Measurements from ENCODE around the gene PC.

PC gene

GRCh38 chr11:66874232-66874631, 84.0 kb downstream of the PC start:
- no peak for ATAC-seq
- TF ChIP-seq GLIS3 (CRISPR knock-in tag; IDR thresholded peaks at IDR 0.05) = no peak
- no peak for TF ChIP-seq ZNF8 (CRISPR knock-in tag; IDR thresholded peaks at IDR 0.05)
- no peak for TF ChIP-seq POU6F1 (CRISPR knock-in tag; IDR thresholded peaks at IDR 0.05; ENCODE audit: borderline replicate concordance, low read depth)
- no peak for TF ChIP-seq ISL1 (CRISPR knock-in tag; IDR thresholded peaks at IDR 0.05)
- no peak for TF ChIP-seq ZNF565 (CRISPR knock-in tag; conservative IDR thresholded peaks at IDR 0.05; ENCODE audit: low read depth)
- no peak for TF ChIP-seq TCF4 (CRISPR knock-in tag; IDR thresholded peaks at IDR 0.05; ENCODE audit: borderline replicate concordance)

GRCh38 chr11:66871521-66871901, 86.7 kb downstream of the PC start:
- no peak for ATAC-seq
- TF ChIP-seq TCF4 (CRISPR knock-in tag; IDR thresholded peaks at IDR 0.05; ENCODE audit: borderline replicate concordance) (no peak), GLIS3 (CRISPR knock-in tag; IDR thresholded peaks at IDR 0.05) (no peak), TOX (CRISPR knock-in tag; IDR thresholded peaks at IDR 0.05; ENCODE audit: borderline replicate concordance) (no peak), CSRNP3 (CRISPR knock-in tag; IDR thresholded peaks at IDR 0.05) (no peak), ISL1 (CRISPR knock-in tag; IDR thresholded peaks at IDR 0.05) (no peak), ESRRG (CRISPR knock-in tag; IDR thresholded peaks at IDR 0.05) (no peak), ZFP30 (CRISPR knock-in tag; IDR thresholded peaks at IDR 0.05) (no peak), SNAI2 (CRISPR knock-in tag; IDR thresholded peaks at IDR 0.05) (no peak), OSR1 (CRISPR knock-in tag; IDR thresholded peaks at IDR 0.05) (no peak), CSDC2 (CRISPR knock-in tag; IDR thresholded peaks at IDR 0.05) (no peak), RARB (CRISPR knock-in tag; IDR thresholded peaks at IDR 0.05) (no peak), ZNF565 (CRISPR knock-in tag; conservative IDR thresholded peaks at IDR 0.05; ENCODE audit: low read depth) (no peak)

GRCh38 chr11:66870616-66871520, 87.3 kb downstream of the PC start:
- no peak for ATAC-seq
- TF ChIP-seq GLIS3 (CRISPR knock-in tag; IDR thresholded peaks at IDR 0.05) (no peak), TSHZ2 (CRISPR knock-in tag; IDR thresholded peaks at IDR 0.05) (no peak), ZFP3 (CRISPR knock-in tag; IDR thresholded peaks at IDR 0.05) (no peak), CSDC2 (CRISPR knock-in tag; IDR thresholded peaks at IDR 0.05) (no peak), ISL1 (CRISPR knock-in tag; IDR thresholded peaks at IDR 0.05) (no peak), TCF4 (CRISPR knock-in tag; IDR thresholded peaks at IDR 0.05; ENCODE audit: borderline replicate concordance) (no peak), TOX (CRISPR knock-in tag; IDR thresholded peaks at IDR 0.05; ENCODE audit: borderline replicate concordance) (no peak), RARB (CRISPR knock-in tag; IDR thresholded peaks at IDR 0.05) (no peak), CSRNP3 (CRISPR knock-in tag; IDR thresholded peaks at IDR 0.05) (no peak), PPARA (CRISPR knock-in tag; IDR thresholded peaks at IDR 0.05; ENCODE audit: borderline replicate concordance) (no peak), ESRRG (CRISPR knock-in tag; IDR thresholded peaks at IDR 0.05) (no peak), ZC3H10 (CRISPR knock-in tag; IDR thresholded peaks at IDR 0.05) (no peak), ZFP30 (CRISPR knock-in tag; IDR thresholded peaks at IDR 0.05) (no peak), CREB5 (CRISPR knock-in tag; IDR thresholded peaks at IDR 0.05; ENCODE audit: low read depth) (no peak)
